Measurements from ENCODE around the gene VSIG10.
A peak's percentile ranks its signal among the peaks of the same experiment; 100 is the strongest.

DNA sequence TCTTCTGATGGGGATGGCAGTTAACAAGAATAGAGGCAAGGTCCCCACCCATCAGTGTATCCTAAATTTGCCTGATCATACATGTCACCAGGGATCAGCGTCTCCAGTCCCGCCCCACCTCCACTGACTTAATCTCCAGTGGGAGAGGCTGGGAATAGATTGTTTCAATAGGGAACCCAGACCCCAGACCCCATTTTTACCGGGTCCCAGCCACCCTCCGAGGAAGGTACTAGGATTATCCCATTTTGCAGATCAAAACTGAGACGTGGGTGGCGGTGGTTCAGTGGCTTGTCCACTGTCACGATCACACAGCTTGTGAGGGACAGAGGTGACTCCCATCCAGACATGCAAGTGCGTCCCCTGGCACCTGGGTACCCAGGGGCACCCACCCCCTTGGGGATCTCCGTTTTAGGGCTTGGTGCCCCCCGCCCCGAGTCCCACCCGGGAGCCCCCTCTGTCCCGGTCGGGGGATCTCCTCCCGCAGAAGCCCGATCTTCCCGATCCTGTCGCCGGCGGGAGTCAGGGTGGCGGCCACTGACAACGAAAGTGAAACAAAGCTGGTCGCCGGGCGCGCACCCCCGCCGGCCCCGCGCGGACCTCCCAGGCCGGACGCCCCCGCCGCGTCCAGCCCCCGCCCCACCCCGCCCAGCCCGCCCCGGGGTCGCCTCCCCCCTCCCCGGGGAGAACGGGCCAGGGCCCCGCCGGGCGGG lies 43.4 kb downstream of the VSIG10 start:
- TF ChIP-seq, protein P1, sequence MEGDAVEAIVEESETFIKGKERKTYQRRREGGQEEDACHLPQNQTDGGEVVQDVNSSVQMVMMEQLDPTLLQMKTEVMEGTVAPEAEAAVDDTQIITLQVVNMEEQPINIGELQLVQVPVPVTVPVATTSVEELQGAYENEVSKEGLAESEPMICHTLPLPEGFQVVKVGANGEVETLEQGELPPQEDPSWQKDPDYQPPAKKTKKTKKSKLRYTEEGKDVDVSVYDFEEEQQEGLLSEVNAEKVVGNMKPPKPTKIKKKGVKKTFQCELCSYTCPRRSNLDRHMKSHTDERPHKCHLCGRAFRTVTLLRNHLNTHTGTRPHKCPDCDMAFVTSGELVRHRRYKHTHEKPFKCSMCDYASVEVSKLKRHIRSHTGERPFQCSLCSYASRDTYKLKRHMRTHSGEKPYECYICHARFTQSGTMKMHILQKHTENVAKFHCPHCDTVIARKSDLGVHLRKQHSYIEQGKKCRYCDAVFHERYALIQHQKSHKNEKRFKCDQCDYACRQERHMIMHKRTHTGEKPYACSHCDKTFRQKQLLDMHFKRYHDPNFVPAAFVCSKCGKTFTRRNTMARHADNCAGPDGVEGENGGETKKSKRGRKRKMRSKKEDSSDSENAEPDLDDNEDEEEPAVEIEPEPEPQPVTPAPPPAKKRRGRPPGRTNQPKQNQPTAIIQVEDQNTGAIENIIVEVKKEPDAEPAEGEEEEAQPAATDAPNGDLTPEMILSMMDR (IDR thresholded peaks at IDR 0.05; ENCODE audit: low read depth, low read length, poor library complexity, severe bottlenecking): no peak
- TF ChIP-seq EZH2phosphoT487 (IDR thresholded peaks at IDR 0.05; ENCODE audit: borderline replicate concordance, low read length): peak; percentile 84; the same call in 1 of the 2 replicates

Measured in DOHH2 (cell line).